GM12872 (cell line): ENCODE results near the gene GSK3A.

Experiments
- CTCF ChIP-seq: IDR thresholded peaks from 3 replicates; pipeline ENCODE4 v1.5.1; 2011; ENCODE audit warnings: low read depth, mild to moderate bottlenecking, low read length, moderate library complexity; ENCODE audit not compliant: insufficient read depth

Gene GSK3A

GRCh38 chr19:42279902-42280814, 37.8 kb upstream of the GSK3A start:
- TF ChIP-seq CTCF, result peak; percentile 96

- no peak for TF ChIP-seq CTCF
Measured at GRCh38 chr19:42279155-42279901, 36.9 kb upstream of the GSK3A start.

- TF ChIP-seq CTCF, result no peak
Measured at GRCh38 chr19:42278452-42279154, 36.2 kb upstream of the GSK3A start.

- TF ChIP-seq CTCF, result no peak
Measured at GRCh38 chr19:42277821-42278451, 35.5 kb upstream of the GSK3A start.

- TF ChIP-seq CTCF, result no peak
Measured at GRCh38 chr19:42276821-42277220, 34.4 kb upstream of the GSK3A start.

- TF ChIP-seq CTCF, result no peak
Measured at GRCh38 chr19:42276284-42276683, 33.9 kb upstream of the GSK3A start.

- TF ChIP-seq CTCF, result no peak
Measured at GRCh38 chr19:42275517-42275916, 33.1 kb upstream of the GSK3A start.
